Stimulated activated CD4-positive, alpha-beta T cell treated with anti-CD3 and anti-CD28 coated beads, Interleukin-15, amount 100 ng/mL, for 24 hours (primary cell): Measurements from ENCODE around the gene SLC5A5.

Experiments
- DNase-seq: peaks from one replicate; pipeline ENCODE4 v3.0.0-alpha.2; 2020

Gene SLC5A5

DNA sequence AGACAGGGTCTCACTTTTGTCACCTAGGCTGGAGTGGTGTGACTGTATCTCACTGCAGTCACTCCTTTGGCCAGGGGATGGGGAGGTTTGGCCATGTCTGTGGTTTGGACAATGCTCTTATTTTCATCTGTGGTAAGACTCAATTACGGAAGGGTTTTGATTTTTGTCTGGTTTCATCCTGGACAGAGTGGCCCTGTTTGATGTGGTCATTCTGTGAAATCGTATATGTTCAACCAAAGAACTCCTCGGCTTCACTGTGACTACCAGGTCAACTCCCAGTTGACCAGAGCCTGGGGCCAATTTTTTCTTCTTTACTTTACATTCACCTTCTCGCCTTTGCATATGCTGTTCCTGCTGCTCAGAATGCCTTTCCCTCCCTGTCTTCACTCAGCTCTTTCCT, 54.3 kb downstream of the SLC5A5 start:
- no peak for DNase-seq

DNA sequence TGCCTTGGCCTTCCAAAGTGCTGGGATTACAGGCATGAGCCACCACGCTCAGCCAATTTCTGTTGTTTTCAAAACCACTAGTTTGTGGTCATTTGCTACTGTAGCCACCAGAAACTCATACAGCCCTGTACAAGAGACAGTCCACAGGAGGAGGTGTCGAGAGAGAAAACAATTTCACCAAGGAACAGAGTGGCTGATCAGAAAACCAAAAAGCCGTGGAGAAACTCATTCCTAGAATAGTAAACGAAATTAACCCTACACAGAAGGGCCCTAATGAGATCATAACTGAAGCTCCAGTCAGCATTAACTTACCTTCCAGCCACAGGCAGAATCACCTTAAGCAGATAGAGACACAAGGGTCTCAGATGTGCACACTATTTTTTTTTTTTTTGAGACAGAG, 57.3 kb downstream of the SLC5A5 start:
- no peak for DNase-seq

DNA sequence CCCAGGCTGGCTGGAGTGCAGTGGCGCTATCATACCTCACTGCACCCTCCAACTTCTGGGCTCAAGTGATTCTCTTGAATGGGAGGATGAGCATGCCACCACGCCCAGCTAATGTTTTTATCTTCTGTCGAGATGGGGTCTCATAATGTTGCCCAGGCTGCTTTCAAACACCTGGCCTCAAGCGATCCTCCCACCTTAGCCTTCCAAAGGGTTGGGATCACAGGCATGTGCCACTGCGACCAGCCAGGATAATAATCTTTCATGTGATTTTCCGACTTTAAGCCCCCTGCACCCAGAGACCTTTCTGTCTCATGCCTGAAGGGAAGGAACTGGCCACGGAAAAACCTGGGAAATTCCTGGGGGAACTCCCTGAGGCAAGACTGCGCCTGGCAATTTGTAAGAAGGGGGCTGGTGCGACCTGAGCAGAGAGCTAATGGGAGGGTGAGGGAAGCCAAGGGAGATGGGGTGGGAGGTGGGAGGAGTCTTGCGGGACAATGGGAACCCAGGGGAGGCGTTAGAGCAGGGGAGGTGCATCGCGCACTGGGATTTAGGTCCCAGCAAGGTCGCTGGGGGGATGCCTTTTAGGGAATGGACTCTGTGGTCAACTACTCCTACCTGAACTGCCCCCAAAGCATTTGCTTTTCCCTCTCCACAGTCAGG, 59.9 kb downstream of the SLC5A5 start:
- no peak for DNase-seq

DNA sequence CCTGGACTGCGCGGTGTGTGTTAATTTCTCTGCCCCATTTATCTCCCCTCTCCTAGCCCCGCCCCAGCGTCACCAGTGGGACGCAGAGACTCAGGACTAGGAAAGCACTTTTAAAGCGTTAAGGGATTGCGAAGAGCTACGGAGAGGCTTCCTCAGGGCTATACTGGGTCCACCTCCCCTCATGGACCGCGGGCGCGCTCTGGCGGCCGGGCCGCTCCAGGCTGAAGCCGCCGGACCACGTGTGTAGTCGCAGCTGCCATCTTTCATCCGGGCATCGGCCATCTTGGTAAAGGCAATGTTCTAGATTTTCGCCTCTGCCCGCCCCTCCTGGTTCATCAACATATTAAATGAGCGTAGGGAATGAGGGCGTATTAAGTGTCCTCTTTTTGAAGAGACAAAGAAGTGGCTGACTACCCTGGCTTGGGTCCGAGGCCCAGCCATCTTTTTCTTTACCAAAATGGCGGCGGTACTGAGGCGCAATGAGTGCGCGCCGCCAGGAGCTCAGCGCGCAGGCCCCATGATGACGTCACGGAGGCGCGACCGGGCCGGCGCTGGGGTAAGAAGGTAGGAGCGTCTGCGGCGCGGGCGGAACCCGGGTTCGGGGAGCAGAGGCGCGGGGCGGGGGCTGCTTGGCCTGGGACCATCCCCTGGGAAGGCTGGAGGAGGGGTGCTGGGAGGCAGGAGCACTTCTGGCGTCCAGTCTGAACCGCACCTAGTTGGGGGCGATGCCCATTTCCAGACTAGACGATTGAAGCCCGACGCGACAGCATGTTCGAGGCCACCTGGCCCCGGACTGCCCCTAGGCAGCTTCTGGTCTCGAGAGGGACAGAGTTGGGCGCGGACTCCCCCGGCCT, 61.0 kb downstream of the SLC5A5 start, which contains the start of gene CCDC124:
Gene CCDC124 (plus strand): TSS at position 531 of the 854 bp plus-strand sequence. CDS start 3,406 bp downstream, outside the sequence.
- peak; percentile 94 for DNase-seq

DNA sequence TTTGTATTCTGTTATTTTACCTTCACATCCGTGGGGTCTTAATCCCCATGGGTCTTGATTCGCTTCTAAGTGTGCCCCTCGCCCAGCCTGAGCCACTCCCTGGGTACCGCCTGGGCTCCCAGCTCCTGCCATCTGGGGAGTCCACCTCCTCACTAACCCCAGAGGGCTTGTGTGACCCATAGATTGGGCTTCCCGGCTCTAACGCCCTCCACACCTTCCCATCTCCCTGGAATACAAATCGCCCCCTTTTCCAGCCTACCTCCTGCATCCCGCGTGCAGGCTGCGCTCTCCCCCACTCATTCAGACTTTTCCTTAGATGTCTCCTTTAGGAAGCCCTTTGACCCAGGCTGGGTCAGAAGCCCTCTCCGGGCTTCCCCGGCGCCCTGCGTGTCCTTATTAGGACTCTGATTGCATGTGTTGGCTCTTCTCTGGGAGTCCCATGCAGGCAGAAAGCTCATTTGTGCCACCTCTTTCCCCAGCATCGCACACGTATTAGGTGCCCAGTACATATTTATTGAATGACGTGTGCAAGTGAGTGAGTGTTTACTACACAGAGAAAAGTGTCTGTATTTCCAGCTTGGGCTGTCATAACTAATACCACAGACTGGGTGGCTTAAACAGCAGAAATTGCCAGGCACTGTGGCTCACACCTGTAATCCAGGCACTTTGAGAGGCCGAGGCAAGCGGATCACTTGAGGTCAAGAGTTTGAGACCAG, 61.8 kb downstream of the SLC5A5 start:
- no peak for DNase-seq

DNA sequence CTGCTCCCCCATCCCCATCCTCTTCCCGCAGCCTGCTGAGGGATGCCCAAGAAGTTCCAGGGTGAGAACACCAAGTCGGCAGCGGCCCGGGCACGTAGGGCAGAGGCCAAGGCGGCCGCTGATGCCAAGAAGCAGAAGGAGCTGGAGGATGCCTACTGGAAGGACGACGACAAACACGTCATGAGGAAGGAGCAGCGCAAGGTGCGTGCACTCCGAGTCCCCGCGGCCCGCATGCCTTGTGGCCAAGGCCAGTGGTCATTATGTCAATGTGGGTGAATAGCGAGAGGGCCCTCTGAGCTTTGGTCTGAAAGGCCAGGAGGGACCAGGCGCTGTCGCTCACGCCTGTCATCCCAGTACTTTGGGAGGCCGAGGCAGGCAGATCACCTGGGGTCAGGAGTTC, 64.6 kb downstream of the SLC5A5 start:
- DNase-seq = no peak

DNA sequence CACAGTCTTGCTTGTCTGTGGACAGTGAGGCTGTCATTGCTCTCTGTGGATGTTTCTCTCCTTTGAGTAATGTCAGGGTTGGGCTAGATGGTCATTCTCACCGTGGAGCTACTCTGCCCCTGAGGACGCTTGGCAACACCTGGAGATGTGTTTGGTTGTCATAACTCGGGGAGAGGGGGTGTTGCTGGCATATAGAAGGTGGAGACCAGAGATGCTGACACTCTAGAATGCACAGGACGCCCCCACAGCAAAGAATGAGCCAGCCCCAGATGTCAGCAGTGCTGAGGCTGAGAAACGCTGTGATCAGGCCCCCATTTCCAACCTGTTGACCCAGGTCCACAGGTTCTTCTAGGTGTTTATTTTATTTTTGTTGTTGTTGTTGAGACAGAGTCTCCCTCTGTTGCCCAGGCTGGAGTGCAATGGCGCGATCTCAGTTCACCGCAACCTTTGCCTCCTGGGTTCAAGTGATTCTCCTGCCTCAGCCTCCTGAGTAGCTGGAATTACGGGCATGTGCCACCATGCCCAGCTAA, 65.7 kb downstream of the SLC5A5 start:
- no peak for DNase-seq

DNA sequence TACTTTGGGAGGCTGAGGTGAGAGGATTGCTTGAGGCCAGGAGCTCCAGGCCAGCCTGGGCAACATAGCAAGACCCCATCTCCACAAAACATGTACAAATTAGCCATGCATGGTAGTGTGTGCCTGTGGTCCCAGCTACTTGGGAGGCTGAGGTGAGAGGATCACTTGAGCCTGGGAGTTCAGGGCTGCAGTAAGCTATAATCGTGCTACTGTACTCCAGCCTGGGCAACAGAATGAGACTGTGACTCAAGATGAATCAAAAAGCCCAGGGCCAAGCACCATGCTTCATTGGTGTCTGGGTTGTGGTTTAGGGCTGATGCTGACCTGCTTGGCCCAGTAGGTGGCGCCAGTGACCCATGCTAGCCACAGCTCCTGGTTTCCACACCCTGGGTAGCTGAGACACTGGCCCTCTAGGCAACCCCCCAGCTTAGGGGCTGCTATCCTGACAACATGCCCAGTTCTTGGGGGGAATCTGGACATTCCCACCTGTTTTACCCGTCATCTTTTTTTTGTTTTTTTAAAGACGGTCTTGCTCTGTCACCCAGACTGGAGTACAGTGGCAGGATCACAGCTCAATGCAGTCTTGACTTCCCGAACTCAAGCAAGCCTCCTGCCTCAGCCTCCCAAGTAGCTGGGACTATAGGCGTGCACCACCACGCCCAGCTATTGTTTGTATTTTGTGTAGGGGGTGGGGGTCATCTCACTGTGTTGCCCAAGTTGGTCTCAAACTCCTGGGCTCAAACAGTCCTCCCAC, 66.5 kb downstream of the SLC5A5 start:
- DNase-seq = peak; percentile 87

DNA sequence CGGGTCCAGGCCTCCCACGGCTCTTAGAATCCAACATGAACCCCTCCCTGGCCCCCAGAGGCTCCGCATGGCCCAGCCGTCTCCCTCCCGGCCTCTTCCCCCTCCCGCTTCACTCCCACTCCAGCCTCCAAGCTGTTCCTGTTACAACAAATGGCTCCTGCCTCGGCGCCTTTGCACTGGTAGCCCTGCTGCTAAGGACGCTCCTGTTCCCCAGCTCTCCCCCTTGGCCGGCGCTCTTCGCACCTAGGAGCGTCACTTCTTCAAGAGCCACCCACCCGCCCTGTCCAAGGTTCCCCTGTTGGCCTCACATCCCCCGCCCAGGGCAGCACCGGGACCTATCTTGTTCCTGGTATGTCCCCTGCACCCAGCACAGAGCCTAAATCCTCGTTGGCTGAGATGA, 70.4 kb downstream of the SLC5A5 start:
- DNase-seq = no peak

DNA sequence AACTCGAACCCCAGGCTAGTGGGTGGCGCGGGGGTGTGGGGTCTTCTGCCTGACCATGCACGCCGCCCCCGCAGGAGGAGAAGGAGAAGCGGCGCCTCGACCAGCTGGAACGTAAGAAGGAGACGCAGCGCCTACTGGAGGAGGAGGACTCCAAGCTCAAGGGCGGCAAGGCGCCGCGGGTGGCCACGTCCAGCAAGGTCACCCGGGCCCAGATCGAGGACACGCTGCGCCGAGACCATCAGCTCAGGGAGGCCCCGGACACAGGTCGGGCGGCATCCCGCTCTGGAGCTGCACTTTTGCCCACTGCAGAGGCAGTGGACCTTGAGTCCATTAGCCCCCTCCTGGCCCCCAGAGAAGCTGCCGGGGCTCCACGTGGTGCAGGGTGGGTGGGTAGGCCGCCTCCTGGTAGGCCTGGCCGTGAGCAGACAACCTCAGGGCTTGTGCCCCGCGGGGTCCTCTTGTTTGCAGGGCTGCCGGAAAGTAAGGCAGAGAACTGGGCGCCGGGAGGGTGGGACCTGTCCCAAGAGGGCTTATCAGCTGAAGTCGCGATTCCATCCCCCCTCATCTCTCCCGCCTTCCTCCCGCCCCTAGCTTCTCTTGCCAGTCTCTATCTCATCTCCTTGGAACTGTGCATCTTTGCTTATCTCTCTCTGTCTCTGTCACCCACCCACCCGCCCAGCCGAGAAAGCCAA, 71.0 kb downstream of the SLC5A5 start:
- DNase-seq = no peak

DNA sequence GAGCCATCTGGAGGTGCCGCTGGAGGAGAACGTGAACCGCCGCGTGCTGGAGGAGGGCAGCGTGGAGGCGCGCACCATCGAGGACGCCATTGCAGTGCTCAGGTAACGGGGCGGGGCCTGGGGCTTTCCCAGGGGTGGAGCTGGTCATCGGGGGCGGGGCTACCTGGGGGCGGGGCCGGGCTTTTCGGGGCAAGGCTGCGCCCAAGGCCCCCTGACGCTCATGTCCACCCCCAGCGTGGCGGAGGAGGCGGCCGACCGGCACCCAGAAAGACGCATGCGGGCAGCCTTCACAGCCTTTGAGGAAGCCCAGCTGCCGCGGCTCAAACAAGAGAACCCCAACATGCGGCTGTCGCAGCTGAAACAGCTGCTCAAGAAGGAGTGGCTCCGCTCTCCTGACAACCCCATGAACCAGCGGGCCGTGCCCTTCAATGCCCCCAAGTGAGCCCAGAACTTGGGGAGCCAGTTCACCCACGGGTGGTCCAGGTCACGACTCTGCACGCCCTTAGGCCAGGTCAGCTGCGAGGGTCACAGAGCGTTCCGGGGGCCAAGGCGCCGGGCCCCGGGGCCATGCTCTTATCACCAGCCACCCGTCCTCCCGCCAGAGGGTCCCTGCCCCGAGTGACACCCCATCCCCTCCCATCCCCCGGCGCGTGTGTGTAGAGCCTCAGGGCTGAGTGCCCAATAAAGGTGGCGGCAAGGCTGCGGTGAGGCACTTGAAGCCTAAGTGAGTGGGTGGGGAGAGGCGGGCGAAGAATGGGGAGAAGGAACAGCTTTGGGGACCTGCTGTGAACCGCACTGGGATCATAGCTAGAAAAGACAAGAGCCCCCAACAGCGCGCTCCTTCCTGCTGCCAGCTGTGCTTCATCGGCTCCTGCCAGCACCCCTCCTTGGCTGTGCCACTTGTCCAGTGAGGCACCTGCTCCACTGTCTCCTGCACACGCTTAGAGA, 71.8 kb downstream of the SLC5A5 start:
- no peak for DNase-seq

DNA sequence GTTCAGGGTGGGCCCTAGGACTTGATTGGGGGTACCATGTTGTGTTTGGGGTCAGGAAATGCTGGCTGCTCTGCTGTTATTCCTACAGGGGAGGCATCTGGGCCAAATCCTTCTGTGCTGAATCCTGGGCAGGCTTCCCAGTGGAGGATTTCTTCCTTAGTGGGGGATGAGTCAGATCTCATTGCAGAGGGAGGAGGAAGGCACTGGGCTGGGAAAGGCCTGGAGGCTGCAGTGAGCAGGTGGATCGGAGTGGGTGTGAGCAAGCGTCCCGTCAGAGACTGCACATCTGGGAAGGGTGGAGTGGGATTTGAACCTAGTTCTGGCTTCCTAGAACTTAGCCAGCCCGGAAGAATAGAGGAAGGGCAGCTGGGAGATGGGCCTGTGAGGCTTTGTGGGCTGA, 72.6 kb downstream of the SLC5A5 start:
- no peak for DNase-seq
